HepG2 (cell line): Measurements from ENCODE around the gene CDK5RAP1. TPM values are rescaled to one million over a fixed set of nuclear protein-coding genes. Genes with fewer than 3 reads are reported as not detected.
A peak's percentile ranks its signal among the peaks of the same experiment; 100 is the strongest.

Experiments
- ATAC-seq: fragments of 200-7000 bp; cut with Tn5 transposase; 3 replicates; pipeline ENCODE4 v1.9.1; 2020; ENCODE audit warnings: mild to moderate bottlenecking, moderate library complexity
- BruUV-seq: library from RNA; stranded (reverse); fragments of 400-500 nt; replicated peaks from 2 replicates; lab custom pipeline; 2021; lab: Mats Ljungman, UMichigan
- CTCF ChIA-PET: fragments of 300-600 bp; formaldehyde crosslinking; extraction: SDS; loops from one replicate; lab custom pipeline; 2021; ENCODE audit warnings: low total read pairs, inconsistent platforms, low intra/inter-chr PET ratio; lab: Yijun Ruan, JAX
- POLR2A ChIA-PET: fragments of 350-600 bp; sonication (Branson Sonifier 250); formaldehyde crosslinking; loops from one replicate; lab custom pipeline; 2020; ENCODE audit warnings: antibody characterized with exemption, inconsistent platforms; lab: Yijun Ruan, JAX
- DNase-seq: peaks from one replicate; pipeline ENCODE4 v3.0.0-alpha.2; 2015; ENCODE audit warnings: low spot score
- FAIRE-seq: peaks from 3 replicates; lab custom pipeline; 2011; peaks lifted over from hg19 to GRCh38; lab: Jason Lieb, UNC
- H2AFZ ChIP-seq: one replicate; pipeline ENCODE4 v1.6.1; 2011; ENCODE audit warnings: low read length, inconsistent platforms
- H3K27ac ChIP-seq: fragments of 300-600 bp; 3 replicates; pipeline ENCODE4 v1.8.0; 2011; ENCODE audit warnings: mixed run types, mild to moderate bottlenecking, mixed read lengths, low read length, inconsistent platforms; ENCODE audit not compliant: insufficient read depth; ENCODE audit errors: extremely low read length
- H3K27me3 ChIP-seq, 2 experiments: fragments of 200-600 bp in 1 of 2; 2 replicates in 1 of 2; 3 replicates in 1 of 2; pipeline versions ENCODE4 v1.6.0 to v1.8.0; 2011; ENCODE audit warnings: low read length in 2 of 2, mild to moderate bottlenecking in 2 of 2, moderate library complexity in 2 of 2, inconsistent platforms in 1 of 2; ENCODE audit not compliant: insufficient read depth in 2 of 2, control insufficient read depth in 1 of 2
- H3K36me3 ChIP-seq, 2 experiments: fragments of 200-600 bp in 1 of 2; replicated peaks in 1 of 2; 2 replicates in 1 of 2; 3 replicates in 1 of 2; pipeline versions ENCODE4 v1.5.1 to v1.8.0; 2011; ENCODE audit warnings: low read length in 2 of 2, inconsistent platforms in 1 of 2; ENCODE audit not compliant: insufficient read depth in 2 of 2, control insufficient read depth in 1 of 2
- H3K4me1 ChIP-seq: 2 replicates; pipeline ENCODE4 v1.5.1; 2012; ENCODE audit warnings: low read length, inconsistent platforms; ENCODE audit not compliant: insufficient read depth
- H3K4me2 ChIP-seq: 2 replicates; pipeline ENCODE4 v1.6.0; 2011; ENCODE audit warnings: low read depth, low read length, inconsistent platforms
- H3K4me3 ChIP-seq, 3 experiments: fragments of 200-600 bp in 1 of 3; sonication (generic), shearing (Covaris generic) in 1 of 3; replicated peaks in 1 of 3; 2 replicates each; pipeline ENCODE4 v1.5.1; 2011 to 2016; ENCODE audit warnings: low read length in 3 of 3, inconsistent platforms in 2 of 3, low read depth in 2 of 3, mild to moderate bottlenecking in 2 of 3, control low read depth in 1 of 3, mixed read lengths in 1 of 3; ENCODE audit not compliant: insufficient read depth in 1 of 3
- H3K79me2 ChIP-seq: one replicate; pipeline ENCODE4 v1.6.1; 2011; ENCODE audit warnings: low read length, inconsistent platforms; ENCODE audit not compliant: insufficient read depth
- H3K9ac ChIP-seq: 2 replicates; pipeline ENCODE4 v1.6.0; 2011; ENCODE audit warnings: mild to moderate bottlenecking, low read depth, low read length, inconsistent platforms; ENCODE audit not compliant: insufficient read depth
- H3K9me3 ChIP-seq: 2 replicates; pipeline ENCODE4 v1.5.1; 2012; ENCODE audit warnings: mild to moderate bottlenecking, low read length
- H4K20me1 ChIP-seq: 2 replicates; pipeline ENCODE4 v1.6.0; 2011; ENCODE audit warnings: inconsistent platforms, mild to moderate bottlenecking, low read length, moderate library complexity; ENCODE audit not compliant: insufficient read depth
- ADNP ChIP-seq: sonication (generic); formaldehyde crosslinking; IDR thresholded peaks from 2 replicates; pipeline ENCODE4 v1.4.0; 2020; ENCODE audit warnings: missing genetic modification reagents
- CAMTA2 ChIP-seq: sonication (generic); formaldehyde crosslinking; IDR thresholded peaks from 2 replicates; pipeline ENCODE4 v1.4.0; 2020; ENCODE audit warnings: mild to moderate bottlenecking, missing genetic modification reagents, borderline replicate concordance
- CEBPG ChIP-seq: IDR thresholded peaks from 2 replicates; pipeline ENCODE4 v1.6.1; 2016
- CENPX ChIP-seq: sonication (generic); formaldehyde crosslinking; IDR thresholded peaks from 2 replicates; pipeline ENCODE4 v1.9.0; 2021; ENCODE audit warnings: mild to moderate bottlenecking, missing genetic modification reagents, moderate library complexity
- CTCF ChIP-seq: sonication (generic); formaldehyde crosslinking; IDR thresholded peaks from 2 replicates; pipeline ENCODE4 v1.5.0; 2020; ENCODE audit warnings: mild to moderate bottlenecking, missing genetic modification reagents, moderate library complexity
- ERF ChIP-seq: IDR thresholded peaks from 2 replicates; pipeline ENCODE4 v1.6.1; 2018; ENCODE audit warnings: missing biosample characterization, missing genetic modification reagents
- MAFG ChIP-seq: sonication (generic); formaldehyde crosslinking; IDR thresholded peaks from 2 replicates; pipeline ENCODE4 v1.5.1; 2020; ENCODE audit warnings: mild to moderate bottlenecking, missing genetic modification reagents
- MTERF4 ChIP-seq: sonication (generic); formaldehyde crosslinking; IDR thresholded peaks from 2 replicates; pipeline ENCODE4 v1.8.0; 2023; ENCODE audit warnings: mild to moderate bottlenecking, missing genetic modification reagents
- RAD21 ChIP-seq: fragments of 450-650 bp; formaldehyde crosslinking; IDR thresholded peaks from 2 replicates; pipeline ENCODE4 v1.5.0; 2020; ENCODE audit warnings: mild to moderate bottlenecking
- SAP130 ChIP-seq: IDR thresholded peaks from 2 replicates; pipeline ENCODE4 v1.6.1; 2016; ENCODE audit warnings: low read depth
- SMC3 ChIP-seq: IDR thresholded peaks from 2 replicates; pipeline ENCODE4 v1.6.1; 2011; ENCODE audit warnings: low read length, improper control_type of control experiment
- SRY ChIP-seq: sonication (generic); formaldehyde crosslinking; IDR thresholded peaks from 2 replicates; pipeline ENCODE4 v1.8.0; 2022; ENCODE audit warnings: mild to moderate bottlenecking, missing genetic modification reagents
- STAG1 ChIP-seq: sonication (generic); formaldehyde crosslinking; IDR thresholded peaks from 2 replicates; pipeline ENCODE4 v1.4.0; 2020; ENCODE audit warnings: missing genetic modification reagents
- TBX2 ChIP-seq: sonication (generic); formaldehyde crosslinking; IDR thresholded peaks from 2 replicates; pipeline ENCODE4 v1.5.0; 2020; ENCODE audit warnings: missing genetic modification reagents, mild to moderate bottlenecking, borderline replicate concordance
- ZBTB2 ChIP-seq: sonication (generic); formaldehyde crosslinking; IDR thresholded peaks from 2 replicates; pipeline ENCODE4 v1.8.0; 2022; ENCODE audit warnings: low read depth, missing genetic modification reagents
- ZBTB38 ChIP-seq: sonication (generic); formaldehyde crosslinking; IDR thresholded peaks from 2 replicates; pipeline ENCODE4 v1.5.1; 2020; ENCODE audit warnings: mild to moderate bottlenecking, missing genetic modification reagents
- ZC3H13 ChIP-seq: sonication (generic); formaldehyde crosslinking; IDR thresholded peaks from 2 replicates; pipeline ENCODE4 v1.8.1; 2023; ENCODE audit warnings: mild to moderate bottlenecking, missing genetic modification reagents, moderate library complexity
- ZNF205 ChIP-seq: IDR thresholded peaks from 2 replicates; pipeline ENCODE4 v1.6.1; 2018; ENCODE audit warnings: missing biosample characterization, missing genetic modification reagents
- ZNF3 ChIP-seq: IDR thresholded peaks from 2 replicates; pipeline ENCODE4 v1.7.0; 2017; ENCODE audit warnings: inconsistent platforms
- ZNF33B ChIP-seq: sonication (generic); formaldehyde crosslinking; IDR thresholded peaks from 2 replicates; pipeline ENCODE4 v1.5.1; 2020; ENCODE audit warnings: mild to moderate bottlenecking, missing genetic modification reagents
- ZNF362 ChIP-seq: sonication (generic); formaldehyde crosslinking; IDR thresholded peaks from 2 replicates; pipeline ENCODE4 v1.4.0; 2020; ENCODE audit warnings: missing genetic modification reagents, mild to moderate bottlenecking, borderline replicate concordance
- ZNF720 ChIP-seq: sonication (generic); formaldehyde crosslinking; IDR thresholded peaks from 2 replicates; pipeline ENCODE4 v1.4.0; 2020; ENCODE audit warnings: missing genetic modification reagents
- ZNF883 ChIP-seq: sonication (generic); formaldehyde crosslinking; IDR thresholded peaks from 2 replicates; pipeline ENCODE4 v1.5.1; 2020; ENCODE audit warnings: mild to moderate bottlenecking, missing genetic modification reagents; ENCODE audit errors: not compliant biosample characterization
- WGBS: methylation state at CpG from one replicate; pipeline ENCODE4 v1.1.6; 2017; ENCODE audit warnings: low lambda C conversion rate; 5-methylcytosine and 5-hydroxymethylcytosine counted together
- in situ Hi-C: cut with HindIII; loops from 2 replicates; pipeline ENCODE4 v1.10.0; 2017; ENCODE audit warnings: low pct_unique_long_range_greater_than_20kb; ENCODE audit not compliant: extremely low pct_ligation_motif_present
- intact Hi-C: fragments of 100-400 bp; cut with micrococcal nuclease; formaldehyde crosslinking; loops from one replicate; pipeline ENCODE4 v1.10.0; 2022; ENCODE audit not compliant: unreplicated experiment
- polyA plus RNA-seq, 8 experiments: library from polyadenylated mRNA; depleted of rRNA in 3 of 8; stranded (reverse) in 7 of 8; unstranded in 1 of 8; fragments of >200 nt; fragmentation: Illumina TruSeq in 4 of 8; extraction: Trizol in 4 of 8; gene quantifications; 2 replicates each; pipeline versions ENCODE4 v1.2.1 to v1.2.3, GENCODE V29; 2011 to 2016; ENCODE audit warnings: low read depth in 4 of 8, missing spikeins in 1 of 8, mixed read lengths in 1 of 8; ENCODE audit not compliant: insufficient read depth in 1 of 8
- total RNA-seq, 5 experiments: library from RNA; depleted of rRNA; stranded (reverse); fragments of >200 nt; fragmentation: Illumina TruSeq; extraction: Trizol; gene quantifications; 2 replicates each; pipeline ENCODE4 v1.2.3, GENCODE V29; 2016; ENCODE audit warnings: low read depth in 1 of 5

Gene CDK5RAP1
- total and polyA plus RNA-seq, 2 of the 13 experiments (the other 11 are each of a cell fraction or from before 2014, with no cell fraction given), result 53.6 to 98.2 TPM

GRCh38 chr20:33415948-33416347, 14.6 kb upstream of the CDK5RAP1 start:
- ATAC-seq (peak; percentile 70), FAIRE-seq (peak; percentile 80), DNase-seq (peak; percentile 56)
- Histone ChIP-seq H3K4me1 (no peaks in the 10 kb centered on the region), H3K9me3 (no peaks in the 10 kb centered on the region), H4K20me1 (no peaks in the 10 kb centered on the region), H3K36me3 (peaks cover 18 to 20% of the 10 kb centered on the region in 2 experiments), H3K4me3 (no peak overlapping the region), H3K9ac (no peak overlapping the region), H2AFZ (no peak overlapping the region), H3K27ac (no peak overlapping the region), H3K79me2 (no peaks in the 10 kb centered on the region), H3K4me2 (no peak overlapping the region), H3K27me3 (no peaks in the 10 kb centered on the region)
- POLR2A ChIA-PET, result no interaction called here
- intact Hi-C loops (no loop called here), in situ Hi-C loops (no loop called here)
- no TSS peak for BruUV-seq
- WGBS, result 66% methylated on average over 8 of the region's 8 CpGs
- CTCF ChIA-PET, result interaction anchor here (1.4 kb wide), 1 partner anchor 237 kb away, joined by 4 read pairs; no protein-coding TSS in a partner anchor
- no peak for TF ChIP-seq SAP130 (CRISPR knock-in tag)
- TF ChIP-seq ZC3H13 (CRISPR knock-in tag), result no peak
- TF ChIP-seq ZBTB38 (CRISPR knock-in tag), result peak; percentile 60
- peak; percentile 73 for TF ChIP-seq STAG1 (CRISPR knock-in tag)
- no peak for TF ChIP-seq ZNF720
- no peak for TF ChIP-seq CENPX (CRISPR knock-in tag)
- TF ChIP-seq ERF (CRISPR knock-in tag), result 0 out of 2 replicates have a peak, but pooled peaks have one; percentile 43
- TF ChIP-seq MTERF4 (CRISPR knock-in tag), result 0 out of 2 replicates have a peak, but pooled peaks have one; percentile 41
- TF ChIP-seq CEBPG, result 0 out of 2 replicates have a peak, but pooled peaks have one; percentile 10
- TF ChIP-seq ZNF3, result no peak
- no peak for TF ChIP-seq ZBTB2
- 0 out of 2 replicates have a peak, but pooled peaks have one; percentile 17 for TF ChIP-seq TBX2 (CRISPR knock-in tag)
- peak; percentile 74 for TF ChIP-seq CTCF (CRISPR knock-in tag)
- TF ChIP-seq SRY (CRISPR knock-in tag), result no peak
- TF ChIP-seq CAMTA2, result no peak
- TF ChIP-seq ZNF883 (CRISPR knock-in tag), result no peak
- no peak for TF ChIP-seq ZNF33B (CRISPR knock-in tag)
- no peak for TF ChIP-seq MAFG (CRISPR knock-in tag)
- 0 out of 2 replicates have a peak, but pooled peaks have one; percentile 13 for TF ChIP-seq ZNF362 (CRISPR knock-in tag)
- TF ChIP-seq SMC3, result peak; percentile 55; the same call in 1 of the 2 replicates
- peak; percentile 59 for TF ChIP-seq RAD21 (CRISPR knock-in tag)
- TF ChIP-seq ADNP (CRISPR knock-in tag), result no peak
- TF ChIP-seq ZNF205 (CRISPR knock-in tag), result 0 out of 2 replicates have a peak, but pooled peaks have one; percentile 24
